B cell (primary cell): Measurements from ENCODE around the gene TEPSIN. TPM values are rescaled to one million over a fixed set of nuclear protein-coding genes. Genes with fewer than 3 reads are reported as not detected.

ENCODE experiments used
- ATAC-seq: fragments of 200-7000 bp; cut with Tn5 transposase; one replicate; pipeline ENCODE4 v1.10.0; 2021; ENCODE audit warnings: low read depth, mild to moderate bottlenecking, moderate number of reproducible peaks, moderate library complexity
- CTCF ChIA-PET: fragments of 350-600 bp; sonication (Branson Sonifier 250); formaldehyde crosslinking; loops from one replicate; lab custom pipeline; 2021; ENCODE audit warnings: antibody characterized with exemption, inconsistent platforms; lab: Charles Lee
- POLR2A ChIA-PET: fragments of 350-600 bp; sonication (Branson Sonifier 250); formaldehyde crosslinking; loops from one replicate; lab custom pipeline; 2021; ENCODE audit warnings: antibody characterized with exemption; lab: Charles Lee
- DNase-seq: peaks from one replicate; pipeline ENCODE4 v3.0.0; 2013
- H2AFZ ChIP-seq: 2 replicates; pipeline ENCODE4 v1.6.1; 2012; ENCODE audit warnings: mild to moderate bottlenecking, low read depth, low read length; ENCODE audit not compliant: insufficient read depth, poor library complexity, severe bottlenecking
- H3K27ac ChIP-seq, 2 donors: 1 replicate in 1 of 2; 2 replicates in 1 of 2; pipeline ENCODE4 v1.5.1; 2012 to 2013; ENCODE audit warnings: low read length in 2 of 2, mild to moderate bottlenecking in 2 of 2, moderate library complexity in 1 of 2
- H3K27me3 ChIP-seq, 4 experiments: fragments of 200-600 bp in 1 of 4; sonication (generic) in 1 of 4; replicated peaks in 1 of 4; 1 replicate in 2 of 4; 2 replicates in 2 of 4; pipeline versions ENCODE4 v1.6.1 to v1.7.0; 2013 to 2016; ENCODE audit warnings: low read length in 3 of 4, mild to moderate bottlenecking in 2 of 4, mixed read lengths in 1 of 4, moderate library complexity in 1 of 4; ENCODE audit not compliant: insufficient read depth in 4 of 4, control insufficient read depth in 3 of 4; ENCODE audit errors: control extremely low read depth in 1 of 4
- H3K36me3 ChIP-seq, 2 experiments: replicated peaks in 1 of 2; 1 replicate in 1 of 2; 2 replicates in 1 of 2; pipeline versions ENCODE4 v1.6.1 to v1.7.1; 2013; ENCODE audit warnings: low read length in 1 of 2; ENCODE audit not compliant: insufficient read depth in 2 of 2, control insufficient read depth in 1 of 2; ENCODE audit errors: control extremely low read depth in 1 of 2, extremely low read depth in 1 of 2
- H3K4me1 ChIP-seq, 2 donors: fragments of 200-600 bp in 1 of 2; sonication (generic) in 1 of 2; 1 replicate in 1 of 2; 2 replicates in 1 of 2; pipeline versions ENCODE4 v1.5.1 to v1.6.1; 2013 to 2017; ENCODE audit warnings: low read length in 2 of 2; ENCODE audit not compliant: control insufficient read depth in 2 of 2, insufficient read depth in 2 of 2
- H3K4me2 ChIP-seq: replicated peaks from 2 replicates; pipeline ENCODE3; 2012; ENCODE audit warnings: mild to moderate bottlenecking, low read depth, low read length; ENCODE audit not compliant: poor library complexity, severe bottlenecking
- H3K4me3 ChIP-seq, 5 experiments: fragments of 200-600 bp in 1 of 5; sonication (generic) in 1 of 5; 1 replicate in 3 of 5; 2 replicates in 2 of 5; pipeline versions ENCODE4 v1.5.1 to v1.7.0; 2011 to 2016; ENCODE audit warnings: low read length in 4 of 5, mild to moderate bottlenecking in 4 of 5, low read depth in 2 of 5, control low read depth in 1 of 5, moderate library complexity in 1 of 5; ENCODE audit not compliant: insufficient read depth in 1 of 5; ENCODE audit errors: control extremely low read depth in 1 of 5, extremely low read depth in 1 of 5
- H3K79me2 ChIP-seq: fragments of 200-600 bp; sonication (generic); one replicate; pipeline ENCODE4 v1.6.0; 2016; ENCODE audit warnings: low read length; ENCODE audit not compliant: control insufficient read depth, insufficient read depth
- H3K9ac ChIP-seq: fragments of 200-600 bp; sonication (generic); 2 replicates; pipeline ENCODE4 v1.6.1; 2017; ENCODE audit warnings: mild to moderate bottlenecking, low read length, moderate library complexity
- H3K9me3 ChIP-seq, 3 donors: one replicate each; pipeline versions ENCODE4 v1.6.1 to v1.7.1; 2013; ENCODE audit warnings: low read length in 2 of 3; ENCODE audit not compliant: control insufficient read depth in 2 of 3, insufficient read depth in 1 of 3; ENCODE audit errors: control extremely low read depth in 1 of 3
- H4K20me1 ChIP-seq: 2 replicates; pipeline ENCODE4 v1.6.0; 2012; ENCODE audit warnings: mild to moderate bottlenecking, low read length; ENCODE audit not compliant: insufficient read depth, control insufficient read depth, poor library complexity, severe bottlenecking
- H3K27ac Mint-ChIP-seq: one replicate; pipeline ENCODE4 v1.8.0; 2021; ENCODE audit warnings: mixed read lengths
- H3K27me3 Mint-ChIP-seq: one replicate; pipeline ENCODE4 v1.8.0; 2021; ENCODE audit warnings: mixed read lengths
- H3K4me1 Mint-ChIP-seq: one replicate; pipeline ENCODE4 v1.8.0; 2021; ENCODE audit warnings: mixed read lengths
- H3K4me3 Mint-ChIP-seq: one replicate; pipeline ENCODE4 v1.8.0; 2021; ENCODE audit warnings: mixed read lengths
- H3K9me3 Mint-ChIP-seq: one replicate; pipeline ENCODE4 v1.8.0; 2022; ENCODE audit warnings: mixed read lengths; ENCODE audit not compliant: insufficient read depth
- CTCF ChIP-seq: fragments of 200-600 bp; IDR thresholded peaks from one replicate; pipeline ENCODE4 v1.8.0; 2022; ENCODE audit warnings: antibody characterized with exemption, mild to moderate bottlenecking
- EZH2 ChIP-seq: IDR thresholded peaks from 2 replicates; pipeline ENCODE4 v1.6.1; 2012; ENCODE audit warnings: borderline replicate concordance, low read depth, mild to moderate bottlenecking, moderate library complexity, low read length; ENCODE audit not compliant: insufficient read depth, poor library complexity, severe bottlenecking
- WGBS: methylation state at CpG from one replicate; pipeline ENCODE4 v1.1.5; 2013; ENCODE audit warnings: missing lambda C conversion rate; ENCODE audit not compliant: insufficient coverage; 5-methylcytosine and 5-hydroxymethylcytosine counted together
- intact Hi-C: fragments of 100-400 bp; cut with micrococcal nuclease; formaldehyde crosslinking; loops from one replicate; pipeline ENCODE4 v1.10.0; 2022
- polyA plus RNA-seq: library from polyadenylated mRNA; depleted of rRNA; stranded (reverse); fragments of >200 nt; gene quantifications from 2 replicates; pipeline ENCODE4 v1.2.3, GENCODE V29; 2012
- total RNA-seq, 2 donors: library from RNA; stranded (reverse); fragments of 120-200 nt in 1 of 2; gene quantifications; 1 replicate in 1 of 2; 2 replicates in 1 of 2; pipeline versions ENCODE4 v1.2.3 to v1.2.4, GENCODE V29; 2013 to 2022

TEPSIN gene
- total and polyA plus RNA-seq, 2 donors (not counting 1 experiment from before 2014, with no cell fraction given): 180 to 273 TPM

- no peak for DNase-seq
- no peak for ATAC-seq
- CTCF ChIA-PET: no interaction called here
- Histone ChIP-seq H3K27ac (no peak overlapping the region), H4K20me1 (peaks cover 6% of the 10 kb centered on the region), H3K27me3 (no peaks in the 10 kb centered on the region), H3K4me3 (no peak overlapping the region), H3K9ac (no peak overlapping the region), H3K79me2 (peaks cover 10% of the 10 kb centered on the region), H3K4me2 (no peak overlapping the region), H3K4me1 (no peaks in the 10 kb centered on the region), H3K36me3 (peaks cover 0 to 63% of the 10 kb centered on the region in 2 experiments), H2AFZ (no peak overlapping the region), H3K9me3 (no peaks in the 10 kb centered on the region)
- H3K9me3 Mint-ChIP-seq: no peaks in the 10 kb centered on the region
- POLR2A ChIA-PET: no interaction called here
- no peak overlapping the region for H3K4me3 Mint-ChIP-seq
- H3K4me1 Mint-ChIP-seq: no peaks in the 10 kb centered on the region
- WGBS: 97% methylated on average over 11 of the region's 12 CpGs
- TF ChIP-seq EZH2: no peak
- intact Hi-C loops: no loop called here
- H3K27me3 Mint-ChIP-seq: no peaks in the 10 kb centered on the region
- H3K27ac Mint-ChIP-seq: no peak overlapping the region
Measured at GRCh38 chr17:81271226-81271625, 32.4 kb upstream of the TEPSIN start.

- Histone ChIP-seq H3K36me3 (peaks cover 0 to 62% of the 10 kb centered on the region in 2 experiments), H2AFZ (no peak overlapping the region), H3K4me2 (no peak overlapping the region), H4K20me1 (peaks cover 6% of the 10 kb centered on the region), H3K9ac (no peak overlapping the region), H3K79me2 (peaks cover 5% of the 10 kb centered on the region), H3K4me3 (no peak overlapping the region), H3K4me1 (no peaks in the 10 kb centered on the region), H3K27me3 (no peaks in the 10 kb centered on the region), H3K9me3 (no peaks in the 10 kb centered on the region), H3K27ac (no peak overlapping the region)
- intact Hi-C loops: no loop called here
- Mint-ChIP-seq H3K9me3 (no peaks in the 10 kb centered on the region), H3K27me3 (no peaks in the 10 kb centered on the region), H3K4me1 (no peaks in the 10 kb centered on the region), H3K4me3 (no peak overlapping the region), H3K27ac (no peak overlapping the region)
- ChIA-PET POLR2A (no interaction called here), CTCF (no interaction called here)
- no peak for ATAC-seq
- TF ChIP-seq CTCF (no peak), EZH2 (no peak)
- WGBS: 90% methylated on average over 18 of the region's 18 CpGs
- DNase-seq: no peak
Measured at GRCh38 chr17:81270279-81270678, 31.4 kb upstream of the TEPSIN start.
